H1 (cell line): ENCODE data around the gene UGT2B17. TPM values are rescaled to one million over a fixed set of nuclear protein-coding genes. Genes with fewer than 3 reads are reported as not detected.

Experiments used
- CTCF ChIA-PET: fragments of 300-600 bp; sonication (Branson Sonifier 250); formaldehyde crosslinking; loops from one replicate; lab custom pipeline; 2021; ENCODE audit not compliant: partially characterized antibody; lab: Charles Lee
- POLR2A ChIA-PET: fragments of 300-600 bp; sonication (Branson Sonifier 250); formaldehyde crosslinking; loops from one replicate; lab custom pipeline; 2021; ENCODE audit warnings: inconsistent platforms; ENCODE audit not compliant: partially characterized antibody; lab: Charles Lee
- DNase-seq, 2 experiments: peaks; one replicate each; pipeline versions ENCODE4 v3.0.0 to v3.0.0-alpha.2; 2010 to 2022; ENCODE audit warnings: low spot score in 2 of 2, low read depth in 1 of 2, mixed read lengths in 1 of 2
- FAIRE-seq: peaks from 2 replicates; lab custom pipeline; 2011; peaks lifted over from hg19 to GRCh38; lab: Jason Lieb, UNC
- H2AFZ ChIP-seq: 2 replicates; pipeline ENCODE4 v1.8.1; 2012; ENCODE audit warnings: low read length, inconsistent platforms
- H2AK5ac ChIP-seq: 2 replicates; pipeline ENCODE4 v1.6.1; 2013; ENCODE audit warnings: low read depth, low read length
- H2BK120ac ChIP-seq: replicated peaks from 2 replicates; pipeline ENCODE3; 2013; ENCODE audit warnings: low read depth, low read length, inconsistent platforms
- H2BK12ac ChIP-seq: 2 replicates; pipeline ENCODE4 v1.6.1; 2013; ENCODE audit warnings: low read depth, low read length
- H2BK15ac ChIP-seq: 2 replicates; pipeline ENCODE4 v1.6.1; 2013; ENCODE audit warnings: low read length
- H2BK20ac ChIP-seq: 2 replicates; pipeline ENCODE4 v1.6.1; 2013; ENCODE audit warnings: low read length
- H2BK5ac ChIP-seq: 2 replicates; pipeline ENCODE4 v1.6.1; 2013; ENCODE audit warnings: low read depth, low read length
- H3K14ac ChIP-seq: 2 replicates; pipeline ENCODE4 v1.6.1; 2013; ENCODE audit warnings: inconsistent platforms; ENCODE audit not compliant: insufficient read length
- H3K18ac ChIP-seq: 2 replicates; pipeline ENCODE4 v1.6.1; 2013; ENCODE audit warnings: low read length; ENCODE audit errors: extremely low read depth
- H3K23ac ChIP-seq: 2 replicates; pipeline ENCODE4 v1.6.1; 2013; ENCODE audit warnings: inconsistent platforms; ENCODE audit not compliant: insufficient read length
- H3K23me2 ChIP-seq: 2 replicates; pipeline ENCODE4 v1.6.1; 2013; ENCODE audit warnings: low read depth, low read length
- H3K27ac ChIP-seq: 2 replicates; pipeline ENCODE4 v1.6.1; 2011; ENCODE audit warnings: low read depth, low read length, inconsistent platforms
- H3K27me3 ChIP-seq, 4 experiments: replicated peaks in 1 of 4; 1 replicate in 1 of 4; 2 replicates in 3 of 4; pipeline versions ENCODE4 v1.6.1 to v1.8.1; 2011 to 2013; ENCODE audit warnings: low read length in 3 of 4, mild to moderate bottlenecking in 3 of 4, inconsistent platforms in 2 of 4, mixed read lengths in 2 of 4, moderate library complexity in 1 of 4; ENCODE audit not compliant: control insufficient read depth in 3 of 4, insufficient read depth in 3 of 4; ENCODE audit errors: extremely low read depth in 1 of 4
- H3K36me3 ChIP-seq, 4 experiments: 2 replicates each; pipeline versions ENCODE4 v1.6.1 to v1.8.1; 2011 to 2013; ENCODE audit warnings: mild to moderate bottlenecking in 4 of 4, low read length in 3 of 4, moderate library complexity in 2 of 4, control low read depth in 1 of 4, inconsistent platforms in 1 of 4; ENCODE audit not compliant: insufficient read depth in 4 of 4, control insufficient read depth in 2 of 4
- H3K4ac ChIP-seq: replicated peaks from 2 replicates; pipeline ENCODE3; 2013; ENCODE audit warnings: low read length, low read depth, mixed read lengths, inconsistent platforms; ENCODE audit not compliant: insufficient read length
- H3K4me1 ChIP-seq, 4 experiments: replicated peaks in 1 of 4; 1 replicate in 1 of 4; 2 replicates in 3 of 4; pipeline versions ENCODE4 v1.6.1 to v1.8.1; 2011 to 2013; ENCODE audit warnings: low read length in 3 of 4, inconsistent platforms in 2 of 4, mixed read lengths in 1 of 4; ENCODE audit not compliant: insufficient read depth in 4 of 4, control insufficient read depth in 3 of 4
- H3K4me2 ChIP-seq, 2 experiments: 2 replicates each; pipeline versions ENCODE4 v1.6.1 to v1.8.1; 2011 to 2013; ENCODE audit warnings: low read depth in 2 of 2, low read length in 2 of 2, control low read depth in 1 of 2, inconsistent platforms in 1 of 2, mild to moderate bottlenecking in 1 of 2; ENCODE audit not compliant: insufficient read depth in 1 of 2
- H3K4me3 ChIP-seq, 4 experiments: fragments of 200-600, 300-600 bp in 1 of 4; sonication (generic), shearing (Covaris generic), sonication (Bioruptor Twin) in 1 of 4; 2 replicates each; pipeline versions ENCODE4 v1.5.1 to v1.8.1; 2011 to 2016; ENCODE audit warnings: low read length in 4 of 4, low read depth in 3 of 4, control low read depth in 2 of 4, inconsistent platforms in 2 of 4, mild to moderate bottlenecking in 2 of 4, mixed read lengths in 1 of 4, moderate library complexity in 1 of 4; ENCODE audit not compliant: insufficient read depth in 2 of 4; ENCODE audit errors: extremely low read depth in 1 of 4
- H3K56ac ChIP-seq: replicated peaks from 2 replicates; pipeline ENCODE3; 2013; ENCODE audit warnings: low read depth, mild to moderate bottlenecking, mixed read lengths, low read length, inconsistent platforms; ENCODE audit not compliant: insufficient read length
- H3K79me1 ChIP-seq: 2 replicates; pipeline ENCODE4 v1.6.1; 2013; ENCODE audit warnings: low read depth, low read length, control low read depth
- H3K79me2 ChIP-seq, 2 experiments: 2 replicates each; pipeline versions ENCODE4 v1.6.1 to v1.8.1; 2012 to 2013; ENCODE audit warnings: low read length in 2 of 2, mild to moderate bottlenecking in 2 of 2, inconsistent platforms in 1 of 2; ENCODE audit not compliant: insufficient read depth in 2 of 2, control insufficient read depth in 1 of 2
- H3K9ac ChIP-seq, 4 experiments: replicated peaks in 1 of 4; 1 replicate in 1 of 4; 2 replicates in 3 of 4; pipeline versions ENCODE4 v1.6.1 to v1.8.1; 2011 to 2013; ENCODE audit warnings: low read depth in 3 of 4, low read length in 3 of 4, control low read depth in 2 of 4, mild to moderate bottlenecking in 2 of 4, moderate library complexity in 2 of 4, inconsistent platforms in 1 of 4; ENCODE audit errors: extremely low read depth in 1 of 4
- H3K9me3 ChIP-seq, 2 experiments: 2 replicates each; pipeline versions ENCODE4 v1.6.1 to v1.8.1; 2012 to 2013; ENCODE audit warnings: mild to moderate bottlenecking in 2 of 2, moderate library complexity in 2 of 2, control low read depth in 1 of 2, inconsistent platforms in 1 of 2, low read depth in 1 of 2, low read length in 1 of 2, mixed read lengths in 1 of 2; ENCODE audit not compliant: insufficient read depth in 2 of 2
- H4K20me1 ChIP-seq, 2 experiments: replicated peaks in 1 of 2; 2 replicates each; pipeline versions ENCODE3 to v1.8.1; 2011 to 2013; ENCODE audit warnings: inconsistent platforms in 2 of 2, low read length in 2 of 2, mild to moderate bottlenecking in 1 of 2; ENCODE audit not compliant: insufficient read depth in 2 of 2, control insufficient read depth in 1 of 2
- H4K5ac ChIP-seq: 2 replicates; pipeline ENCODE4 v1.6.1; 2013; ENCODE audit warnings: low read length, low read depth, mixed read lengths, inconsistent platforms; ENCODE audit not compliant: insufficient read length
- H4K8ac ChIP-seq: 2 replicates; pipeline ENCODE4 v1.8.0; 2013; ENCODE audit warnings: mild to moderate bottlenecking, moderate library complexity, low read length, inconsistent platforms; ENCODE audit not compliant: insufficient read depth; ENCODE audit errors: extremely low read depth
- H4K91ac ChIP-seq: replicated peaks from 2 replicates; pipeline ENCODE3; 2013; ENCODE audit warnings: low read length, mixed read lengths, inconsistent platforms; ENCODE audit not compliant: insufficient read length
- BCL11A ChIP-seq, 2 experiments: IDR thresholded peaks; one replicate each; pipeline ENCODE4 v1.6.1; 2011; ENCODE audit warnings: low read depth in 2 of 2, low read length in 2 of 2, mild to moderate bottlenecking in 2 of 2
- FOSL1 ChIP-seq: IDR thresholded peaks from 2 replicates; pipeline ENCODE4 v1.6.1; 2011; ENCODE audit warnings: mild to moderate bottlenecking, low read depth, low read length, moderate library complexity; ENCODE audit not compliant: insufficient read depth
- HDAC2 ChIP-seq, 2 experiments: fragments of 300-600 bp in 1 of 2; sonication (generic) in 1 of 2; IDR thresholded peaks; 2 replicates each; pipeline ENCODE4 v1.6.1; 2011 to 2012; ENCODE audit warnings: low read depth in 2 of 2, low read length in 2 of 2, mild to moderate bottlenecking in 2 of 2, moderate library complexity in 2 of 2, borderline replicate concordance in 1 of 2, inconsistent platforms in 1 of 2
- KDM5A ChIP-seq: fragments of 200-600 bp; IDR thresholded peaks from 2 replicates; pipeline ENCODE4 v1.7.1; 2012; ENCODE audit warnings: mild to moderate bottlenecking, low read length, inconsistent platforms, mixed read lengths
- MAFK ChIP-seq: IDR thresholded peaks from 2 replicates; pipeline ENCODE4 v1.6.1; 2012; ENCODE audit warnings: low read depth, mild to moderate bottlenecking, improper control_type of control experiment, low read length
- SAP30 ChIP-seq: fragments of 300-600 bp; sonication (generic); IDR thresholded peaks from 2 replicates; pipeline ENCODE4 v1.7.1; 2012; ENCODE audit warnings: low read length, moderate library complexity, mild to moderate bottlenecking, inconsistent platforms; ENCODE audit not compliant: insufficient read depth, insufficient replicate concordance
- SIRT6 ChIP-seq: IDR thresholded peaks from one replicate; pipeline ENCODE4 v1.7.1; 2012; ENCODE audit warnings: low read length, inconsistent platforms
- SP1 ChIP-seq: IDR thresholded peaks from 2 replicates; pipeline ENCODE4 v1.6.1; 2011; ENCODE audit warnings: low read depth, low read length
- TAF1 ChIP-seq: IDR thresholded peaks from 2 replicates; pipeline ENCODE4 v1.6.1; 2011; ENCODE audit warnings: mild to moderate bottlenecking, low read depth, low read length
- TCF12 ChIP-seq: IDR thresholded peaks from 2 replicates; pipeline ENCODE4 v1.6.1; 2011; ENCODE audit warnings: low read depth, mild to moderate bottlenecking, low read length
- ZNF274 ChIP-seq: IDR thresholded peaks from 2 replicates; pipeline ENCODE4 v1.7.0; 2012; ENCODE audit warnings: low read length, borderline replicate concordance; ENCODE audit errors: extremely low read depth
- WGBS, 2 experiments: shearing (Covaris generic) in 1 of 2; methylation state at CpG; one replicate each; pipeline versions ENCODE4 v1.1.6 to v1.1.7; 2013 to 2015; ENCODE audit warnings: low lambda C conversion rate in 2 of 2, mixed read lengths in 2 of 2, inconsistent platforms in 1 of 2, low coverage in 1 of 2, missing lambda C conversion rate in 1 of 2; ENCODE audit not compliant: insufficient replicate concordance in 2 of 2, insufficient coverage in 1 of 2, insufficient read length in 1 of 2; ENCODE audit errors: extremely low coverage in 1 of 2, missing lambda C conversion rate in 1 of 2; 5-methylcytosine and 5-hydroxymethylcytosine counted together
- polyA plus RNA-seq, 7 experiments: library from polyadenylated mRNA; depleted of rRNA in 3 of 7; stranded (reverse) in 5 of 7; unstranded in 2 of 7; fragments of >200 nt in 5 of 7; fragments of 200-250 nt in 2 of 7; gene quantifications; 1 replicate in 5 of 7; 2 replicates in 1 of 7; 4 replicates in 1 of 7; pipeline versions ENCODE4 v1.2.1 to v1.2.3, GENCODE V29; 2011 to 2013; ENCODE audit warnings: missing spikeins in 2 of 7, mixed read lengths in 2 of 7
- total RNA-seq: library from RNA; stranded (reverse); fragmentation: NEBNext Ultra II Directional; extraction: Animal tissue kit (Norgen Biotek cat#: 25700); gene quantifications from 2 replicates; pipeline ENCODE4 v1.2.1, GENCODE V29; 2021
- TF ChIP-seq, protein P1 (sequence below): IDR thresholded peaks from 2 replicates; pipeline ENCODE4 v1.6.1; 2011; ENCODE audit warnings: low read length, improper control_type of control experiment

The UGT2B17 gene
- total and polyA plus RNA-seq, 2 of the 8 experiments (the other 6 are each of a cell fraction or from before 2014, with no cell fraction given) = not detected

DNA sequence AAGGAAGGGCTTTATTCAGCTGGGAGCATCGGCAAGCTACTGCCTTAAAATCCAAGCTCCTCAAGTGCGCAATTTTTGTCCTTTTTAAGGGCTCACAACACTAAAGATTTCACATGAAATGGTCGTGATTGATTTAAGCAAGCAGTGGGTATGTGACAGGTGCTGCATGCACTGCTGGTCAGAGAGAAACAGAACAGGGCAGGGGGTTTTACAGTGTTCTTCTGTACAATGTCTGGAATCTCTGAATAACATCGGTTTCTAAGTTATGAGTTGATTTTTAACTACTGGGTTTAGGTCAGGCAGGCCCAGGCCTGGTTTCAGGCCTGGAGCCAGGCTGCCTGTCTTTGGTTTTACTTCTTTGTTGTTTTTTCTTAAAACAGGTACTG lies 6.0 kb downstream of the UGT2B17 start:
- WGBS, 2 experiments = 89% methylated on average over 3 of the region's 4 CpGs; no CpG with 5 or more reads in 1 of the 2 experiments
- Histone ChIP-seq H3K23me2 (no peaks in the 10 kb centered on the region), H2BK5ac (no peak overlapping the region), H3K36me3 (no peaks in the 10 kb centered on the region), H4K20me1 (no peaks in the 10 kb centered on the region), H4K8ac (no peak overlapping the region), H3K4ac (no peak overlapping the region), H3K79me1 (no peaks in the 10 kb centered on the region), H3K79me2 (no peaks in the 10 kb centered on the region), H3K14ac (no peak overlapping the region), H3K23ac (no peak overlapping the region), H3K56ac (no peak overlapping the region), H2BK15ac (no peak overlapping the region), H2BK20ac (no peak overlapping the region), H2AK5ac (no peak overlapping the region), H3K4me1 (no peaks in the 10 kb centered on the region), H3K9ac (no peak overlapping the region), H2BK120ac (no peak overlapping the region), H3K4me2 (no peak overlapping the region), H3K4me3 (no peak overlapping the region), H4K5ac (no peak overlapping the region), H3K9me3 (no peaks in the 10 kb centered on the region), H3K27ac (no peak overlapping the region), H3K18ac (no peak overlapping the region), H2AFZ (no peak overlapping the region), H2BK12ac (no peak overlapping the region), H4K91ac (no peak overlapping the region), H3K27me3 (no peaks in the 10 kb centered on the region)
- no peak for FAIRE-seq
- no peak for DNase-seq
- POLR2A ChIA-PET = no interaction called here
- CTCF ChIA-PET = no interaction called here
- no peak for TF ChIP-seq TCF12
- TF ChIP-seq MAFK = no peak
- no peak for TF ChIP-seq TAF1
- TF ChIP-seq, protein P1, sequence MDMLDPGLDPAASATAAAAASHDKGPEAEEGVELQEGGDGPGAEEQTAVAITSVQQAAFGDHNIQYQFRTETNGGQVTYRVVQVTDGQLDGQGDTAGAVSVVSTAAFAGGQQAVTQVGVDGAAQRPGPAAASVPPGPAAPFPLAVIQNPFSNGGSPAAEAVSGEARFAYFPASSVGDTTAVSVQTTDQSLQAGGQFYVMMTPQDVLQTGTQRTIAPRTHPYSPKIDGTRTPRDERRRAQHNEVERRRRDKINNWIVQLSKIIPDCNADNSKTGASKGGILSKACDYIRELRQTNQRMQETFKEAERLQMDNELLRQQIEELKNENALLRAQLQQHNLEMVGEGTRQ = no peak
- TF ChIP-seq FOSL1 = no peak
- TF ChIP-seq BCL11A (IDR thresholded peaks at IDR 0.05; ENCODE audit: low read depth in 2 of 2, low read length in 2 of 2) = no peak
- no peak for TF ChIP-seq SIRT6
- TF ChIP-seq KDM5A = no peak
- TF ChIP-seq SP1 = no peak
- no peak for TF ChIP-seq HDAC2 (IDR thresholded peaks at IDR 0.05; ENCODE audit: borderline replicate concordance in 1 of 2, low read depth in 2 of 2, low read length in 2 of 2)
- no peak for TF ChIP-seq SAP30
- TF ChIP-seq ZNF274 = no peak
